GM12873 (cell line): ENCODE results near the gene CLINT1.
A peak's percentile ranks its signal among the peaks of the same experiment; 100 is the strongest.

ENCODE experiments used
- CTCF ChIP-seq: IDR thresholded peaks from 2 replicates; pipeline ENCODE4 v1.5.1; 2012; ENCODE audit warnings: low read depth, mild to moderate bottlenecking, moderate library complexity, low read length, control low read depth; ENCODE audit not compliant: insufficient read depth; ENCODE audit errors: missing control alignments

CLINT1 gene

GRCh38 chr5:157860898-157861890, 2.2 kb upstream of the CLINT1 start:
- TF ChIP-seq CTCF: no peak

GRCh38 chr5:157859227-157859575, 256 bp upstream of the CLINT1 start:
- no peak for TF ChIP-seq CTCF

GRCh38 chr5:157857816-157858526, 974 bp downstream of the CLINT1 start:
- no peak for TF ChIP-seq CTCF

GRCh38 chr5:157855404-157855994, 3.4 kb downstream of the CLINT1 start:
- TF ChIP-seq CTCF: peak; percentile 56

- TF ChIP-seq CTCF: no peak
These were observed 12.9 kb downstream of the CLINT1 start for GRCh38 chr5:157845914-157846598.

- no peak for TF ChIP-seq CTCF
These were observed 16.2 kb downstream of the CLINT1 start for GRCh38 chr5:157842787-157843186.
